ENCODE data around the gene MMP17. TPM values are rescaled to one million over a fixed set of nuclear protein-coding genes. Genes with fewer than 3 reads are reported as not detected.

MMP17 gene
- total RNA-seq, 2 experiments from 2014 or later: 0.32 TPM; not detected in 1

DNA sequence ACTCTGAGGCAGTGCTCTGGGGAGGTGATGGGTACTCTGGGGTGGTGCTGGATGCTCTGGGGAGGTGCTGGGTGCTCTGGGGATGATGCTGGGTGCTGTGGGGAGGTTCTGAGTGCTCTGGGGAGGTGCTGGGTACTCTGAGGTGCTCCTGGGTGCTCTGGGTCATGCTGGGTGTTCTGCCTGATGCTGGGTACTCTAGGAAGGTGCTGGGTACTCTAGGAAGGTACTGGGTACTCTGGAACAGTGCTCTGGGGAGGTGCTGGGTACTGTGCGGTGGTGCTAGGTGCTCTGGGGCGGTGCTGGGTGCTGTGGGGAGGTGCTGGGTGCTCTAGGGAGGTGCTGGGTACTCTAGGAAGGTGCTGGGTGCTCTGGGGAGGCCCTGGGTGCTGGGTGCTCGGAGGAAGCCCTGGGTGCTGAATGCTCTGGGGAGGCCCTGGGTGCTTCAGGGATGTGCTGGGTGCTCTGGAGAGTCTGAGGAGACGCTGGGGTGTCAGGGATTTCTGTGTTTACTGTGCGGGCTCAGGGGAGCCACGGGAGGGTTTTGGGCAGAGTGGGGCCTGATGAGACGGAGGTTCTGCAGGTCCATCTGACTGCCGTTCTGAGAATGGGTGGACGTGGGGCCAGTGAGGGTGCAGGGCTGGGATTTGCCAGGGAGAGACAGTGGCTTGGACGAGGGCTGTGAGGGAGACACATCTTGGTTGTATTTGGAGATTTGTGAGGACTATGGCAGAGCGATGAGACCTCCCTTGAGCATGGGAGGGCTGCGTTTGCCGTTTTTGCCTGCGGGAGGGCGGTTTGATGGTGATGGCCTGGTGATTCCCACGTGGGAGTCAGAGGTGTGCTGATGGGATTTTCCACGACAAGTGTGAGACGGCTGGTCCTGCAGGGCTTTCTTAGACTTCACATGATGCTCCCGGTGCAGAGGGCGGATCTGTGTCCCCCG, 30.0 kb downstream of the MMP17 start:
- Mint-ChIP-seq H3K27me3 (peaks cover 19% of the 10 kb centered on the region), H3K27ac (no peak overlapping the region), H3K36me3 (no peaks in the 10 kb centered on the region), H3K4me3 (no peak overlapping the region), H3K9me3 (no peaks in the 10 kb centered on the region), H3K4me1 (no peaks in the 10 kb centered on the region)
- DNase-seq: no peak

DNA sequence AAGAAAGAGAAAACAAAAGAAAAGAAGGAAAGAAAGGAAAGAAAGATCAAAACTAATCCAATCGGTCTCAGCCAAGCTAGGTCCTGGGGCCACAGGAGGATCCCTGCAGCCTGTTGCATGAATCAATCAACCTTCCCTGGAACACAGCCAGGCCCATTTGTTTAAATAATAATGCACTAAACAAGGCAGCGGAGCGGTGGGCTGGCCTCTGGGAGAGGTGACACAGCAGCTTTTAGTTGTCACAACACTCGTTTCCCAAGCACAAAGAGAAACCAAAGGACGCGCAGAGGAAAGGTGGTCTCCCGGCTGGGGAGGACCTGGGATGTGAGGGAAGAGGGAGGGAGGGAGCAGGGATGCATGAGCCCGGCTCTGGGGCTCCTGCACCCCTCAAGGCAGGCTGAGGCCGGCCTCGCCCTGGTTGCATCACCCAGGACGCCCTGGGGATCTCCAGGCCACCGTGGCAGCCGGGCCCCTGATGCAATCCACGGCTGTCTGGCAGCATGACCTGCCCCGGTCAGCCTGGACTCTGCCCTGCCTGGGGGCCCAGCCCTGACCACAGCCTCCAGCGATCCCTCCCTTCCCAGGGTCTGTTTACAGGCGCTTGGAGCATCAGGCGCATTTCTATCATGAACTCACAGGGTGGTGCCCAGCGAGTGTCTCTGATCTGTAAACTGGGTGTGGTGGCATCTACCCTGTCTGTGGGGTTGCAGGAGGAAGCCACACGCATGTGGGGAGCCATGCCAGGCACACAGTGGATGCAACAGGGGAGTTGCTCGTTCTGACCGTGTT, 32.5 kb downstream of the MMP17 start:
- no peaks in the 10 kb centered on the region for H3K9me3 Mint-ChIP-seq
- no peak overlapping the region for H3K4me3 Mint-ChIP-seq
- DNase-seq: no peak
- peak overlapping the region; percentile 54 for H3K27ac Mint-ChIP-seq
- peaks cover 12% of the 10 kb centered on the region for H3K27me3 Mint-ChIP-seq
- H3K4me1 Mint-ChIP-seq: no peaks in the 10 kb centered on the region
- H3K36me3 Mint-ChIP-seq: no peaks in the 10 kb centered on the region

DNA sequence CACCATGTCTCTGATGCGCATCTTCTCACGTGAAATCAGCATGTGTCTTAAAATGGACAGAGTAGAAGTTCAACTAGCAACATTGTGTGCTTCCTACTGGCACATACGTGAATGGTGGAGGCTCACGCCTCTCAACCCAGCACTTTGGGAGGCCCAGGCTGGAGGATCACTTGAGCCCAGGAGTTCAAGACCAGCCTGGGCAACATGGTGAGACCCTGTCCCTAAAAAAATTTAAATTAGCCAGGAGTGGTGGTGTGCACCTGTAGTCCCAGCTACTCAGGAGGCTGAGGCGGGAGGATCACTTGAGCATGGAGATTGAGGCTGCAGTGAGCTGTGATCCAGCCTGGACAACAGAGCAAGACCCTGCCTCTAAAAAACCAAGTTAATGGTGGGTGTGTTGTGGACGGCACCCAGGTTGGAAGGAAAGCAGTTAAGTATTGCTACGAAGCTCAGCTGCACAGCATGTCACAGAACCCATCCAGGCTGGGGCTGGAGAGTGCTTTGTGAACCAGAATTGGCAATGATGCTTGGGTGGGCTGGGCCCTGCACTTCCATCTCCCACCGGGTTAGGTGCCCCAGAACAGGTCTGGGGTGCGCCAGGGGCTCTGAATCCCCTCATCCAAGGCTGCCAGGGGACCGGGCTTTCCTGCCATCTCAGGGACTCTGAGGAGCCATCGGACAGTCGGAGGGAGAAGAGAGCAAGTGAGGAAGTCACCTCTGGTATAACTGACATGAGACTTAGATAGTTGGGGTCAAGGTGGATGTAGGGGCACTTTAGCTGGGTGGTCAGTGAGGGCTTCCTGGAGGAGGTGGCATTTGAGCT, 33.3 kb downstream of the MMP17 start:
- no peaks in the 10 kb centered on the region for H3K9me3 Mint-ChIP-seq
- no peaks in the 10 kb centered on the region for H3K36me3 Mint-ChIP-seq
- H3K4me1 Mint-ChIP-seq: no peaks in the 10 kb centered on the region
- peaks cover 6% of the 10 kb centered on the region for H3K27me3 Mint-ChIP-seq
- no peak for DNase-seq
- no peak overlapping the region for H3K4me3 Mint-ChIP-seq
- H3K27ac Mint-ChIP-seq: no peak overlapping the region

DNA sequence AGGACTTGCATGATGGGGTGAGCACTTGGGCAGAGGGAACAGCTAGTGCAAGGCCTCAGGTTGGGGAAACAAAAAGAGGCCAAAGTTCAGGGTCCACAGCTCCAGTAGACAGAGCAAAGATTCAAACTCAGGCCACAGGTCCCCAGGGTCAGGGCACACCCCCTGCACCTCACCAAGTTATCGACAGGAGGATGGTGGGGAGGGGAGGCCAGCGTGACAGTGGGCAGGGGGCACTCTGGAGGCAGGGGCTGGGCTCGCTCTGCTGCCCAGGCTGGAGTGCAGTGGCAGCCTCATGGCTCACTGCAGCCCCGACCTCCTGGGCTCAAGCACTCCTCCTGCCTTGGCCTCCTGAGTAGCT, 33.9 kb downstream of the MMP17 start:
- Mint-ChIP-seq H3K27ac (no peak overlapping the region), H3K4me1 (no peaks in the 10 kb centered on the region), H3K27me3 (peaks cover 6% of the 10 kb centered on the region)

DNA sequence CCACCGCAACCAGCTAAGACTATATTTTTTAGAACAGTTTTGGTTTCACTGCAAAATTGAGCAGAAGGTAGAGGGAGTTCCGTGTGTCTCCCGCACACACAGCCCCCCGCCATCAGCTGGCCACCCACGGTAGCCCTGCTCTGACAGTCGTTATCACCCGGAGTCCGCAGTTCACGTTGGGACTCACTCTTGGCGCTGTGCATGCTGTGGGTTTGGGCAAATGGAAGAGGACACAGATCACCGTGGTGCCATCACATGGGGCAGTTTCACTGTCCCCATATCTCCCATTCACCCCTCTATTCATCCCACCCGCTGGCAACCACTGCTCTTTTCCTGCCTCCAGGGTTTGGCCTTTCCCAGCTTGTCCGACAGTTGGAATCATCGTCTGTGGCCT, 34.4 kb downstream of the MMP17 start:
- Mint-ChIP-seq H3K27me3 (peaks cover 6% of the 10 kb centered on the region), H3K4me1 (no peaks in the 10 kb centered on the region), H3K27ac (no peak overlapping the region), H3K4me3 (no peak overlapping the region), H3K36me3 (no peaks in the 10 kb centered on the region), H3K9me3 (no peaks in the 10 kb centered on the region)
- DNase-seq: no peak

More for the DNA sequence above, 33.9 kb downstream of the MMP17 start:
- Mint-ChIP-seq H3K36me3 (no peaks in the 10 kb centered on the region), H3K4me3 (no peak overlapping the region), H3K9me3 (no peaks in the 10 kb centered on the region)
- no peak for DNase-seq

DNA sequence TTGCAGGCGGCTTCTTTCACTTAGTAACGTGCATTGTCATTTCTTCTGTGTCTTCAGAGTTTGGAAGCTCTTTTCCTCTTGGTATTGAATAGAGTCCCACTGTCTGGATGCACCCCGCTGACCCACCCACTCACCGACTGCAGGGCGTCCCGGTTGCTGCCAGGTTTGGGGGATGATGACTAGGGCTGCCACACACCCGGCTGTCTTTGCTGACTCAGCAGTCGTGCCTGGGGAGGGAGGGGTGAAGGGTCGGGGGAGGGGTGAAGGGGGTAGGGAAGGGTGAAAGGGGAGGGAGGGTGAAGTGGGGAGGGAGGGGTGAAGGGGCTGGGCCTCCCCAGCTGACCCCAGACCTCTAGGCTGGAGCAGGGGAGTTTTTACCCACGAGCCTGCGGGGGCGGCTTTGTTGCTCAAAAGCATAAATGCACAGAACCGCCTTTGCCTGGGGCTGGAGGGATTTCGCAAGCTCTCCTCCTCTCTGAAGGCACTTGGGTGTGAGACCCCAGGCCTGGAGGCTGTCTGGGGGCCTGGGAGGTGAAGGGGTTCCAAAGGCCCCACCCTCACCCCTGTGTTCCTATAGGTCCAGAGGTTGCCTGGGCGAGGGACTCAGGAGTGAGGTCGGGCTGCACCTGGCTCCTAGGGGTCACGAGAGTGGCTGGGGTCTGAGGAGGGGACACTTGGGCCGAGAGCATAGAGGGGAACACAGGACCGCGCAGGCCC, 35.0 kb downstream of the MMP17 start:
- Mint-ChIP-seq H3K4me3 (no peak overlapping the region), H3K27me3 (peaks cover 2% of the 10 kb centered on the region), H3K36me3 (no peaks in the 10 kb centered on the region), H3K4me1 (no peaks in the 10 kb centered on the region), H3K9me3 (no peaks in the 10 kb centered on the region), H3K27ac (no peak overlapping the region)
- DNase-seq: no peak

DNA sequence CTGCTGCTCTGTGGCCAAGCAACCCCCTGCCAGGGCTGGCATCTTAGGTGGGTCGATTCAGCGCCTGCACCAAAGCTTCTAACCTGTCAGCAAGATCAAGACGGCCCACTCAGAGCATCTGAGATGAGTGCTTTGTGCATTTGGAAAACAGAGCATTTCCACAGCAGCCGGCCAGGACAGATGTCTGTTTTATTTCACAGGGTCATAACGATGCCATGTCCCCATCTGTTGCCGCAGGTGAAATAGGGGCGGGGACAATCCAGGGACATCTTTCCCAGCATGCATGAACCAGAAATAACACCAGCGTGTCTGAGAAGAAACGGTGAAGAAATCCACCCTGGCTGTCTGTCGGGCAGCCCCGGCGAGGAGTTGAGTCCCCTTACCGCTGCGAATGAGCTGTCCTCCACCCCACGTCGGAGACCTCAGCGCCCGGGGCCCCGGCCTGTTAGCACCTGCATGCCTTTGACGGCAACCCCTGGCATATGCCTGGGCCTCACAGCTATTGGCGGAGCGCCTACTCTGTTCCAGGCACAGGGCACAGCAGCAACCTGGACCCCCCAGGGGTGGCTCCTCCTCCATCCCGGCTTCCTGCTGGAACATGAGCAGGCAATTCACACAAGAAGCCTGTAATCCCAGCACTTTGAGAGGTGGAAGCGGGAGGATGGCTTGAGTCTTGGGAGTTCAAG, 35.7 kb downstream of the MMP17 start:
- no peak for DNase-seq
- no peaks in the 10 kb centered on the region for H3K4me1 Mint-ChIP-seq
- H3K4me3 Mint-ChIP-seq: no peak overlapping the region
- no peaks in the 10 kb centered on the region for H3K36me3 Mint-ChIP-seq
- H3K9me3 Mint-ChIP-seq: no peaks in the 10 kb centered on the region
- H3K27me3 Mint-ChIP-seq: no peaks in the 10 kb centered on the region
- H3K27ac Mint-ChIP-seq: no peak overlapping the region

DNA sequence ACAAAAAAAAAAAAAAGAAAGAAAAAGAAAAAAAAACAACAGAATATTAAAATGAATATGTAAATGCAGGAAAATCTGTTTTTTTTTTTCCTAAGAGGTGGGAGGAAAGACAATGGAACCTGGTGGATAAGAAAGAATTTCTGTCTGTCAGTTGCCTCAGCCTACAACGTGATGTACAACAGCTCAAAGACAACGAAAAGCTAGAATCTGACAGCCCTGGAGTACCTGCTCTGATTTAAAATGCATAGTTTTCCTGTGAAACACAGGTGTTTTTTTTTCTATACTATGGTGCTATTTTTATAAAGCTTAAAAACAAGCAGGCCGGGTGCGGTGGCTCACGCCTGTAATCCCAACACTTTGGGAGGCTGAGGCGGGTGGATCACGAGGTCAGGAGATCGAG, 36.3 kb downstream of the MMP17 start:
- Mint-ChIP-seq H3K36me3 (no peaks in the 10 kb centered on the region), H3K9me3 (no peaks in the 10 kb centered on the region), H3K4me3 (no peak overlapping the region), H3K4me1 (no peaks in the 10 kb centered on the region), H3K27me3 (no peaks in the 10 kb centered on the region), H3K27ac (no peak overlapping the region)
- DNase-seq: no peak

DNA sequence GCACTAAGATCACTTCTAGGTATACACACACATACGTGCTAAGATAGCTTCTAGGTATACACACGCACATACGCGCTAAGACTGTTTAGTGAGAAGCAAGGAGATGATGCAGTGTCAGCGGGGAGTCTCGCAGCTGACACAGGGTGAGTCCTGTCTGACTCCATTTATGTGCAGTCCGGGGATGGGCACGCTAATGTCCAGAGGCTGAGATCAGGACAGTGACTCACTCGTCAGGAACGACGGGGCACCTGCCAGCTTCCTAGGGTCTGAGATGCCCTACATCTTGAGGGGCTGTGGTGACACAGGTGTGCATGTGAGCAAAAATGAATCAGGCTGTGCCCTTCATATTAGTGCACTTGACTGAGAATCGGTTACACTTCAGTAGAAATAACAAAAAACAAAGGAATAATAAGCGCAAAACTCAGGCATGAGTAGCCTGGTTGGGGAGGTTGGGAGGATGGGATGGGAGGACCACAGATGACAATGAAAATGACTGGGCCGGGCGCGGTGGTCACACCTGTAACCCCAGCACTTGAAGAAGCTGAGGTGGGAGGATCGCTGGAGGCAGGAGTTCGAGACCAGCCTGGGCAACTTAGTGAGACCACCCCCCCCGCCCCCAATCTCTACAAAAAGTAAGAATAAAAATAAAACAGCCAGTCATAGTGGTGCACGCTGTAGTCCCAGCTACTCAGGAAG, 37.1 kb downstream of the MMP17 start:
- Mint-ChIP-seq H3K4me3 (no peak overlapping the region), H3K27ac (no peak overlapping the region), H3K27me3 (no peaks in the 10 kb centered on the region), H3K36me3 (no peaks in the 10 kb centered on the region), H3K9me3 (no peaks in the 10 kb centered on the region), H3K4me1 (no peaks in the 10 kb centered on the region)
- DNase-seq: no peak

DNA sequence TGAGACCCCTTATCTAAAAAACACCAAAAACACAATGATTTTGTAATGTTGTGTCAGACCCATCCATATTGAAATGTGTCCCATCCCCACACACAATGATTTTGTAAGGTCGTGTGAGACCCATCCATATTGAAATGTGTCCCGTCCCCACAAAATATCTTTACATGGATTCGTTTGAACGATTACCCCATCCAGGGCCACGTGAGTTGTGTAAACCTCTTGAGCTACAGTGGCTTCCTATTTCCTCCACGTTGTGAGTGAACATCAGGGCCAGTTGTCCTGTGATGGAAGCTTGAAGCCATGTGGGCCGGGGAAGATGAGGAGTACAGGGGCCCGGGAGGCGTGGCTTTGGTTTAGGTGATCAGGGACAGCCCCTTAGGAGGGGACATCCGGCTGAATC, 39.3 kb downstream of the MMP17 start:
- H3K27me3 Mint-ChIP-seq: no peaks in the 10 kb centered on the region
- no peak overlapping the region for H3K27ac Mint-ChIP-seq
- no peak overlapping the region for H3K4me3 Mint-ChIP-seq
- no peaks in the 10 kb centered on the region for H3K4me1 Mint-ChIP-seq
- no peaks in the 10 kb centered on the region for H3K9me3 Mint-ChIP-seq
- no peak for DNase-seq
- H3K36me3 Mint-ChIP-seq: no peaks in the 10 kb centered on the region

DNA sequence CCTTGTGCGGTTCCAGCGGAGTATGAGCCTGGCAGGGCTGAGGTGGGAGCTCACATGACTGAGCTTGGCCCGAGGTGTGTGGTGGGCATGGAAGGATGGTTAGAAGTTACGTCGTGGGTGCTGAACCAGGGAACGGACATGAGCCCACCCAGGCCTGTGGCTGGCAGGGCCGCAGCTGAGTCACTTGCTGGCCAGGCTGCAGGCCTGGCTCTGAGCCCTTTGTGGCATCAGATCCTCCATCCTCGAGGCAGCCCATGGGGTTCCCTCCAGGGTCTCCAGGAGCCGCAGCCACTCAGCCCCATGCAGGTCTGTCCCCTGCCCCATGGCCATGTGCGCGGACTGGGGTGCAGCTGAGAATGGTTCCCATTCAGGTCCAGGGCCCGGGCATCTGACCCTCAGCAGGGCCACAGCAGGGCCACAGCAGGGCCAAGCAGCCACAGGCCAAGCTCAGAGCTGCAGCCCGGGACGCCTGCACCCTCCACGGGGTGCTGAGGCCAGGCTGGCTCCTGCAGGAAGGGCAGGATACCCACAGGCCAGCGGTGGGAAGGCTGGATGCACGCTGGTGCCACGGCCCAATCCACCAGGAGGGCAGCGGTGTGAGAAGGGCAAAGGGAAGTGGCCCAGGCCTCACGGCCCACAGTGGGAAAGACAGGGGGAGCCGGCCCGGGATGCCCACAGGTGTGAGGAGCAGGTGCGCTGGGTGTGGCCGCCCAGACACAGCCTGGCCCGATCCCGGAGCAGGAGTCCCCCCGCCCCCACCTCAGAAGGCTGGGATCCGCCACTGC, 39.9 kb downstream of the MMP17 start:
- DNase-seq: no peak
- Mint-ChIP-seq H3K27me3 (no peaks in the 10 kb centered on the region), H3K36me3 (no peaks in the 10 kb centered on the region), H3K27ac (no peak overlapping the region), H3K4me3 (no peak overlapping the region), H3K9me3 (no peaks in the 10 kb centered on the region), H3K4me1 (no peaks in the 10 kb centered on the region)

DNA sequence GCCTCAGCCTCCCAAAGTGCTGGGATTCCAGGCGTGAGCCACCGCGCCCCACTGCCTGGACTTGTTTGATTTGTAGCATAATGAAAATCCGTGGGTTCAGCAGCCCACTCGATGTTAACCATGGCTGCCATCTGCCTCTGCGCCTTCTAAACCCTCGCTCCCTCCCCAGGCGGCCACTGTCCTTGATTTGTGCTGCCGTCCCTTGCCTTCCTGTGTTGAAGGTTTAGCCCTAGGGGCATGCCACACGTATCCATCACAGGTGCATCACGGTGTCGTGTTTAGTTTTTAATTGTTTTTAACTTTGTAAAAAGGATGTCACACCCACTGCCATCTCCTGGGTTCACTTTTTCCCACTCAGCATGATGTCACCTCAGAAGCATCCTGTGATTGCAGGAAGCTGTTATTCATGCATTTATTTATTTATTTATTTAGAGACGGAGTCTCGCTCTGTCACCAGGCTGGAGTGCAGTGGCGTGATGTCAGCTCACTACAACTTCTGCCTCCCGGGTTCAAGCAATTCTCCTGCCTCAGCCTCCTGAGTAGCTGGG, 41.8 kb downstream of the MMP17 start:
- H3K4me1 Mint-ChIP-seq: no peaks in the 10 kb centered on the region
- no peak for DNase-seq
- peaks cover 5% of the 10 kb centered on the region for H3K9me3 Mint-ChIP-seq
- no peaks in the 10 kb centered on the region for H3K27me3 Mint-ChIP-seq
- H3K27ac Mint-ChIP-seq: no peak overlapping the region
- no peaks in the 10 kb centered on the region for H3K36me3 Mint-ChIP-seq
- H3K4me3 Mint-ChIP-seq: no peak overlapping the region

DNA sequence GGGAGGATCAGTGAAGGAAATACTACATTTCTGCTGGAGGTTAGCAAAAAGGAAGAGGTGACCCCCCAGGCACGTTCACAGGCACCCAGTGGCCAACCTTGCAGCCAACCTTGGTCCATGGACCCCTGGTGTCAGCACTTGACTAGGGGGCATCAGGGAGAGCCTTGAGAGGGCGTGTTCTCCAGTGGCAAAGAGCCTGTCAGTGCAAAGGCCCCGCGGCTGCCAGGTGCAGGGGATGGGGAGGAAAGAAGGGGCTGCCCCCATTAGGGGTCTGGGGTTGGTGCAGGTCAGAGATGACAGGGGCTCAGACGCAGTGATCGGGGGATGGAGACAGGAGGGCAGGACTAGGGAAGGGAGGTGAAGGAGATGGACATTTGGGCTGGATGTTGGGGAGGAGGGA, 43.5 kb downstream of the MMP17 start:
- no peak overlapping the region for H3K27ac Mint-ChIP-seq
- no peak for DNase-seq
- H3K4me1 Mint-ChIP-seq: no peaks in the 10 kb centered on the region
- H3K36me3 Mint-ChIP-seq: no peaks in the 10 kb centered on the region
- H3K27me3 Mint-ChIP-seq: no peaks in the 10 kb centered on the region
- no peak overlapping the region for H3K4me3 Mint-ChIP-seq
- H3K9me3 Mint-ChIP-seq: peaks cover 5% of the 10 kb centered on the region
